DLD1 (cell line): ENCODE measurements around the gene PTPRN2.

Experiments used
- in situ Hi-C: cut with HindIII; loops from 2 replicates; pipeline ENCODE4 v1.10.0; 2017; ENCODE audit warnings: low sequenced_read_pairs

Gene PTPRN2

GRCh38 chr7:158252837-158253669 is 334.6 kb downstream of the PTPRN2 start:
- in situ Hi-C loops = no loop called here

- in situ Hi-C loops = no loop called here
Measured at GRCh38 chr7:158252081-158252836, 335.4 kb downstream of the PTPRN2 start.

- in situ Hi-C loops = no loop called here
Measured at GRCh38 chr7:158251061-158251965, 336.3 kb downstream of the PTPRN2 start.

GRCh38 chr7:158249692-158250091 is 337.9 kb downstream of the PTPRN2 start:
- in situ Hi-C loops = loop anchor here (5.0 kb wide), 1 partner anchor 53 kb away; no protein-coding TSS in a partner anchor

- in situ Hi-C loops = loop anchor here (5.0 kb wide), 1 partner anchor 53 kb away; no protein-coding TSS in a partner anchor
Measured at GRCh38 chr7:158248816-158249215, 338.8 kb downstream of the PTPRN2 start.

GRCh38 chr7:158247758-158248487 is 339.7 kb downstream of the PTPRN2 start:
- in situ Hi-C loops = loop anchor here (5.0 kb wide), 1 partner anchor 54 kb away; no protein-coding TSS in a partner anchor

GRCh38 chr7:158246960-158247673 is 340.5 kb downstream of the PTPRN2 start:
- in situ Hi-C loops = loop anchor here (5.0 kb wide), 1 partner anchor 55 kb away; no protein-coding TSS in a partner anchor

- in situ Hi-C loops = loop anchor here (5.0 kb wide), 1 partner anchor 56 kb away; no protein-coding TSS in a partner anchor
Measured at GRCh38 chr7:158246272-158246959, 341.2 kb downstream of the PTPRN2 start.

- in situ Hi-C loops = loop anchor here (5.0 kb wide), 1 partner anchor 57 kb away; no protein-coding TSS in a partner anchor
Measured at GRCh38 chr7:158245724-158246041, 341.9 kb downstream of the PTPRN2 start.

GRCh38 chr7:158244873-158245723 is 342.5 kb downstream of the PTPRN2 start:
- in situ Hi-C loops = loop anchor here (5.0 kb wide), 1 partner anchor 57 kb away; no protein-coding TSS in a partner anchor

GRCh38 chr7:158244430-158244829 is 343.2 kb downstream of the PTPRN2 start:
- in situ Hi-C loops = no loop called here

- in situ Hi-C loops = no loop called here
Measured at GRCh38 chr7:158241919-158242318, 345.7 kb downstream of the PTPRN2 start.

GRCh38 chr7:158240801-158241200 is 346.8 kb downstream of the PTPRN2 start:
- in situ Hi-C loops = no loop called here

- in situ Hi-C loops = no loop called here
Measured at GRCh38 chr7:158239290-158239981, 348.2 kb downstream of the PTPRN2 start.

- in situ Hi-C loops = no loop called here
Measured at GRCh38 chr7:158238616-158239289, 348.9 kb downstream of the PTPRN2 start.

- in situ Hi-C loops = no loop called here
Measured at GRCh38 chr7:158237672-158238335, 349.8 kb downstream of the PTPRN2 start.
